Common myeloid progenitor, CD34-positive (primary cell): ENCODE results near the gene MORC3.

Experiments used
- CTCF ChIA-PET: fragments of 350-600 bp; sonication (Branson Sonifier 250); formaldehyde crosslinking; loops from one replicate; lab custom pipeline; 2021; ENCODE audit warnings: antibody characterized with exemption; lab: Charles Lee
- POLR2A ChIA-PET: fragments of 350-600 bp; sonication (Branson Sonifier 250); formaldehyde crosslinking; loops from one replicate; lab custom pipeline; 2021; ENCODE audit warnings: antibody characterized with exemption; lab: Charles Lee
- DNase-seq, 3 donors: peaks; one replicate each; pipeline versions ENCODE4 v3.0.0 to v3.0.0-alpha.2; 2013
- H3K27ac ChIP-seq, 2 experiments: 1 replicate in 1 of 2; 2 replicates in 1 of 2; pipeline ENCODE4 v1.7.0; 2013; ENCODE audit warnings: inconsistent platforms in 2 of 2, low read length in 2 of 2, mild to moderate bottlenecking in 2 of 2, low read depth in 1 of 2, moderate library complexity in 1 of 2; ENCODE audit not compliant: severe bottlenecking in 2 of 2, insufficient read depth in 1 of 2, poor library complexity in 1 of 2
- H3K27me3 ChIP-seq, 5 experiments: replicated peaks in 2 of 5; 1 replicate in 3 of 5; 2 replicates in 2 of 5; pipeline versions ENCODE4 v1.6.1 to v1.7.0; 2013; ENCODE audit warnings: low read length in 4 of 5, mild to moderate bottlenecking in 2 of 5, moderate library complexity in 2 of 5, inconsistent platforms in 1 of 5; ENCODE audit not compliant: insufficient read depth in 5 of 5, control insufficient read depth in 4 of 5
- H3K36me3 ChIP-seq, 4 experiments: 1 replicate in 2 of 4; 2 replicates in 2 of 4; pipeline versions ENCODE4 v1.6.1 to v1.7.0; 2013; ENCODE audit warnings: low read length in 3 of 4, control low read depth in 1 of 4, mild to moderate bottlenecking in 1 of 4; ENCODE audit not compliant: control insufficient read depth in 4 of 4, insufficient read depth in 4 of 4
- H3K4me1 ChIP-seq, 4 experiments: 1 replicate in 3 of 4; 2 replicates in 1 of 4; pipeline versions ENCODE4 v1.6.1 to v1.7.1; 2013; ENCODE audit warnings: low read length in 3 of 4, mild to moderate bottlenecking in 3 of 4, control low read depth in 1 of 4, inconsistent platforms in 1 of 4, moderate library complexity in 1 of 4; ENCODE audit not compliant: control insufficient read depth in 4 of 4, insufficient read depth in 4 of 4; ENCODE audit errors: control extremely low read depth in 1 of 4
- H3K4me3 ChIP-seq, 7 experiments: 1 replicate in 4 of 7; 2 replicates in 3 of 7; pipeline versions ENCODE4 v1.5.1 to v1.7.0; 2013; ENCODE audit warnings: mild to moderate bottlenecking in 7 of 7, low read length in 6 of 7, moderate library complexity in 6 of 7, inconsistent platforms in 2 of 7, low read depth in 2 of 7, control low read depth in 1 of 7; ENCODE audit not compliant: insufficient read depth in 4 of 7, control insufficient read depth in 1 of 7; ENCODE audit errors: extremely low read depth in 1 of 7
- H3K9me3 ChIP-seq, 5 experiments: 1 replicate in 4 of 5; 2 replicates in 1 of 5; pipeline versions ENCODE4 v1.6.1 to v1.7.1; 2013; ENCODE audit warnings: low read length in 4 of 5, mild to moderate bottlenecking in 2 of 5, inconsistent platforms in 1 of 5, low read depth in 1 of 5, moderate library complexity in 1 of 5; ENCODE audit not compliant: control insufficient read depth in 4 of 5, insufficient read depth in 2 of 5; ENCODE audit errors: control extremely low read depth in 1 of 5
- WGBS: methylation state at CpG from one replicate; pipeline ENCODE4 v1.1.5; 2013; ENCODE audit not compliant: insufficient coverage; 5-methylcytosine and 5-hydroxymethylcytosine counted together

MORC3 gene

GRCh38 chr21:36403713-36404112, 83.7 kb downstream of the MORC3 start:
- no peak for DNase-seq
- ChIA-PET CTCF (no interaction called here), POLR2A (no interaction called here)
- H3K27me3 ChIP-seq: no peaks in the 10 kb centered on the region
- no peak overlapping the region for H3K4me3 ChIP-seq
- H3K27ac ChIP-seq: no peak overlapping the region
- peaks cover 4 to 46% (median 27%) of the 10 kb centered on the region in 4 experiments for H3K36me3 ChIP-seq
- no peaks in the 10 kb centered on the region for H3K9me3 ChIP-seq
- WGBS: 94% methylated on average over 2 of the region's 5 CpGs
- H3K4me1 ChIP-seq: no peaks in the 10 kb centered on the region

DNA sequence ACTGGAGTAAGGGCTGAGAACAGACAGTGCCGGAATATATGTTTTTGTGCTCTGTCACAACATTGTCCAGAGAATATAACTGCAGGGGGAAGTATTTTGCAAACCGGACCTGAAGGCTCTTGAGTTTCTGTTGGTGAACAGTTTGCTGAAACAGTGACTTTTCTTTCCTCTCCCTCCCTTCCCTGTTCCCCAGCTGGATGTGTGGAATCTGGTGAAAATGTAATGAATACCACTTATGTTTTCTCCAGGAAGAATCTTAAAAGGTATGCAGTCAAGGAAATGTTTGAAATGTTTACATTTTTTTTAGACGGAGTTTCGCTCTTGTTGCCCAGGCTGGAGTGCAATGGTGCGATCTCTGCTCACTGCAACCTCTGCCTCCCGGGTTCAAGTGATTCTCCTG, 88.6 kb downstream of the MORC3 start:
- Histone ChIP-seq H3K4me1 (no peaks in the 10 kb centered on the region), H3K27me3 (no peaks in the 10 kb centered on the region), H3K27ac (no peak overlapping the region), H3K36me3 (peaks cover 5 to 42% (median 26%) of the 10 kb centered on the region in 4 experiments), H3K9me3 (no peaks in the 10 kb centered on the region), H3K4me3 (no peak overlapping the region)
- WGBS: 94% methylated on average over 2 of the region's 6 CpGs
- CTCF ChIA-PET: no interaction called here
- POLR2A ChIA-PET: no interaction called here
- no peak for DNase-seq

- no peak overlapping the region for H3K27ac ChIP-seq
- H3K36me3 ChIP-seq: peaks cover 5 to 58% (median 38%) of the 10 kb centered on the region in 4 experiments
- CTCF ChIA-PET: no interaction called here
- no peaks in the 10 kb centered on the region for H3K4me1 ChIP-seq
- H3K9me3 ChIP-seq: no peaks in the 10 kb centered on the region
- no peak for DNase-seq
- WGBS: 100% methylated on average over 4 of the region's 10 CpGs
- no peaks in the 10 kb centered on the region for H3K27me3 ChIP-seq
- no peak overlapping the region for H3K4me3 ChIP-seq
- POLR2A ChIA-PET: no interaction called here
These were observed 91.3 kb downstream of the MORC3 start for GRCh38 chr21:36411301-36411700.

GRCh38 chr21:36412916-36413315, 92.9 kb downstream of the MORC3 start:
- ChIA-PET CTCF (no interaction called here), POLR2A (no interaction called here)
- no peak overlapping the region for H3K4me3 ChIP-seq
- H3K36me3 ChIP-seq: peaks cover 5 to 60% (median 40%) of the 10 kb centered on the region in 4 experiments
- no peak overlapping the region for H3K27ac ChIP-seq
- WGBS: 93% methylated on average over 8 of the region's 11 CpGs
- H3K27me3 ChIP-seq: no peaks in the 10 kb centered on the region
- no peaks in the 10 kb centered on the region for H3K9me3 ChIP-seq
- DNase-seq: no peak
- no peaks in the 10 kb centered on the region for H3K4me1 ChIP-seq

- POLR2A ChIA-PET: interaction anchor here (0.7 kb wide), 1 partner anchor 940 kb away, joined by 6 read pairs; no protein-coding TSS in a partner anchor
- CTCF ChIA-PET: interaction anchor here (1.4 kb wide), 1 partner anchor 87 kb away, joined by 3 read pairs; no protein-coding TSS in a partner anchor
- no peaks in the 10 kb centered on the region for H3K27me3 ChIP-seq
- H3K27ac ChIP-seq: no peak overlapping the region
- no peak for DNase-seq
- H3K4me3 ChIP-seq: no peak overlapping the region
- no peaks in the 10 kb centered on the region for H3K9me3 ChIP-seq
- WGBS: 92% methylated on average over 2 of the region's 6 CpGs
- peaks cover 5 to 56% (median 33%) of the 10 kb centered on the region in 4 experiments for H3K36me3 ChIP-seq
- peaks cover 0 to 2% (median 0%) of the 10 kb centered on the region in 4 experiments for H3K4me1 ChIP-seq
These were observed 95.4 kb downstream of the MORC3 start for GRCh38 chr21:36415375-36415774.

DNA sequence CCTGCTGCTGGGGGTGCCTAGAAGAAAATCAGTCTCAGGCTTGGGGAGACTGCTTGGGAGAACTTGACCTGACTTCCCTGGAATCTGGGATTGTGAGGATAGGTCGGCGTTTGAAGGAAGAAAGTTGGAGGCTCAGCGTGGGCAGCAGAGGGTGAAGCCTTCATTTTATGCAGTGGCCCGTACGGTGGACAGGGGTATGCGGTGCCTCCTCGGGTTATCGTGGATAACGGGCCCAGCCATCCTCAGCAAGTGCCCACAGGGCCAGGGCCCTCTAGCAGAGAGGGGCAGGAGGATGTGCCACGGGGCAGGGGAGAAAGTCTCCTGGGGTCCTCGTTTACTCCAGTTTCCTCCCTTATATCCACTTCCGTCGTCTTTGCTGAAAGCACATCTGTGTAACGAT, 99.2 kb downstream of the MORC3 start:
- Histone ChIP-seq H3K4me3 (no peak overlapping the region), H3K36me3 (peaks cover 0 to 38% (median 12%) of the 10 kb centered on the region in 4 experiments), H3K27me3 (no peaks in the 10 kb centered on the region), H3K27ac (no peak overlapping the region), H3K4me1 (peaks cover 0 to 16% (median 9%) of the 10 kb centered on the region in 4 experiments), H3K9me3 (no peaks in the 10 kb centered on the region)
- 91% methylated on average over 11 of the region's 14 CpGs for WGBS
- POLR2A ChIA-PET: no interaction called here
- CTCF ChIA-PET: interaction anchor here (0.7 to 2.1 kb wide), 9 partner anchors 10 to 212 kb away, joined by 3 to 12 read pairs (median 3); no protein-coding TSS in a partner anchor
- no peak for DNase-seq

DNA sequence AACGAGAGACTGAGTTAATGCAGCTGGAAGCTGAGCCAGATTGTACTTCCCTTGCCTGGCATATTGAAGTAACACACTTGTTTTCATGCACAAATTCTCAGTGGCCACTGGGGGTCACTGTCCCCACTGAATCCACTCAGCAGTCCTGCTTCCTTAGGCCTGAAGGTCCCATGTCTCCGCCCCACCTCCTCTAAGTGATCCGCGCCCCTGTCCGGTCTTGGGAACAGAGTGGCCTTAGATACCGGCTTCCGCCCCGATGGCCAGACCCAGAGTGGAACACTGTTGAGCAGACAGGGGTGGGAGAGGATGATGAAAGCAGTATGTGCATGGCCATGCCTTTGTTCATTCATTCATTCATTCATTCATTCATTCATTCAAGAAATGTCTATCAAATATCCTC, 100.0 kb downstream of the MORC3 start:
- 0% methylated on average over 2 of the region's 8 CpGs for WGBS
- H3K27me3 ChIP-seq: no peaks in the 10 kb centered on the region
- CTCF ChIA-PET: interaction anchor here (0.7 to 2.1 kb wide), 9 partner anchors 9 to 211 kb away, joined by 3 to 12 read pairs (median 3); no protein-coding TSS in a partner anchor
- no peak overlapping the region for H3K27ac ChIP-seq
- peaks cover 0 to 16% (median 9%) of the 10 kb centered on the region in 4 experiments for H3K4me1 ChIP-seq
- no peak overlapping the region for H3K4me3 ChIP-seq
- POLR2A ChIA-PET: no interaction called here
- H3K36me3 ChIP-seq: peaks cover 0 to 34% (median 10%) of the 10 kb centered on the region in 4 experiments
- H3K9me3 ChIP-seq: no peaks in the 10 kb centered on the region
- peak; percentile 88 to 91 (median 90) for DNase-seq
